WTC11 (cell line): ENCODE data around the gene HEY2. TPM values are rescaled to one million over a fixed set of nuclear protein-coding genes. Genes with fewer than 3 reads are reported as not detected.
A peak's percentile ranks its signal among the peaks of the same experiment; 100 is the strongest.

ENCODE experiments used
- ATAC-seq: fragments of 200-7000 bp; cut with Tn5 transposase; 2 replicates; pipeline ENCODE4 v1.10.0; 2021; ENCODE audit warnings: mild to moderate bottlenecking, moderate library complexity
- CTCF ChIA-PET: fragments of 300-600 bp; sonication (Branson Sonifier 250); formaldehyde crosslinking; loops from one replicate; lab custom pipeline; 2021; ENCODE audit warnings: antibody characterized with exemption; lab: Charles Lee
- POLR2A ChIA-PET: fragments of 350-600 bp; sonication (Branson Sonifier 250); formaldehyde crosslinking; loops from one replicate; lab custom pipeline; 2021; ENCODE audit warnings: antibody characterized with exemption; lab: Charles Lee
- DNase-seq: peaks from one replicate; pipeline ENCODE4 v3.0.0; 2021; ENCODE audit warnings: low spot score
- H3K27ac Mint-ChIP-seq: 2 replicates; pipeline ENCODE4 v1.8.0; 2021; ENCODE audit warnings: mixed read lengths
- H3K27me3 Mint-ChIP-seq: 2 replicates; pipeline ENCODE4 v1.8.0; 2021; ENCODE audit warnings: low read depth, mild to moderate bottlenecking, moderate library complexity, mixed read lengths
- H3K36me3 Mint-ChIP-seq: 2 replicates; pipeline ENCODE4 v1.8.0; 2021; ENCODE audit warnings: mixed read lengths
- H3K4me1 Mint-ChIP-seq: 2 replicates; pipeline ENCODE4 v1.8.0; 2022; ENCODE audit warnings: mixed read lengths
- H3K4me3 Mint-ChIP-seq: 2 replicates; pipeline ENCODE4 v1.8.0; 2021; ENCODE audit warnings: mild to moderate bottlenecking, moderate library complexity, mixed read lengths
- H3K9me3 Mint-ChIP-seq: 2 replicates; pipeline ENCODE4 v1.8.0; 2021; ENCODE audit warnings: mixed read lengths
- CREB1 ChIP-seq: sonication (generic); formaldehyde crosslinking; IDR thresholded peaks from 2 replicates; pipeline ENCODE4 v1.8.0; 2023; ENCODE audit warnings: mild to moderate bottlenecking, missing genetic modification reagents
- E2F4 ChIP-seq: sonication (generic); formaldehyde crosslinking; IDR thresholded peaks from 2 replicates; pipeline ENCODE4 v1.8.1; 2022; ENCODE audit warnings: low read depth, mild to moderate bottlenecking, moderate library complexity, missing genetic modification reagents, borderline replicate concordance
- EMX1 ChIP-seq: fragments of 250-450 bp; sonication (Bioruptor Pico); IDR thresholded peaks from 2 replicates; pipeline ENCODE4 v1.8.0; 2021; ENCODE audit warnings: mild to moderate bottlenecking
- ESRRA ChIP-seq: sonication (generic); formaldehyde crosslinking; IDR thresholded peaks from 2 replicates; pipeline ENCODE4 v1.8.1; 2022; ENCODE audit warnings: mild to moderate bottlenecking, missing genetic modification reagents, borderline replicate concordance
- ETV6 ChIP-seq: sonication (generic); formaldehyde crosslinking; IDR thresholded peaks from 2 replicates; pipeline ENCODE4 v1.8.1; 2022; ENCODE audit warnings: mild to moderate bottlenecking, missing genetic modification reagents
- FOXJ3 ChIP-seq: sonication (generic); formaldehyde crosslinking; IDR thresholded peaks from 2 replicates; pipeline ENCODE4 v1.9.0; 2021; ENCODE audit warnings: missing genetic modification reagents, mild to moderate bottlenecking, borderline replicate concordance
- NR2C2 ChIP-seq: sonication (generic); formaldehyde crosslinking; IDR thresholded peaks from 2 replicates; pipeline ENCODE4 v1.8.0; 2022; ENCODE audit warnings: mild to moderate bottlenecking, missing genetic modification reagents
- PRDM15 ChIP-seq: sonication (generic); formaldehyde crosslinking; IDR thresholded peaks from 2 replicates; pipeline ENCODE4 v1.8.0; 2022; ENCODE audit warnings: missing genetic modification reagents
- RORB ChIP-seq: fragments of 250-450 bp; sonication (Bioruptor Pico); IDR thresholded peaks from 2 replicates; pipeline ENCODE4 v1.9.0; 2021; ENCODE audit warnings: mild to moderate bottlenecking
- SMAD4 ChIP-seq: sonication (generic); formaldehyde crosslinking; IDR thresholded peaks from 2 replicates; pipeline ENCODE4 v1.8.0; 2022; ENCODE audit warnings: mild to moderate bottlenecking, missing genetic modification reagents
- SOX15 ChIP-seq: fragments of 250-450 bp; sonication (Bioruptor Pico); IDR thresholded peaks from 2 replicates; pipeline ENCODE4 v1.9.0; 2021; ENCODE audit warnings: mild to moderate bottlenecking
- SP1 ChIP-seq: sonication (generic); formaldehyde crosslinking; conservative IDR thresholded peaks from 2 replicates; pipeline ENCODE4 v1.8.1; 2022; ENCODE audit warnings: missing genetic modification reagents
- TCF7 ChIP-seq: sonication (generic); formaldehyde crosslinking; IDR thresholded peaks from 2 replicates; pipeline ENCODE4 v1.8.0; 2022; ENCODE audit warnings: mild to moderate bottlenecking, low read depth, missing genetic modification reagents, moderate library complexity
- USF1 ChIP-seq: sonication (generic); formaldehyde crosslinking; IDR thresholded peaks from 2 replicates; pipeline ENCODE4 v1.8.0; 2022; ENCODE audit warnings: mild to moderate bottlenecking, missing genetic modification reagents
- ZNF138 ChIP-seq: sonication (generic); formaldehyde crosslinking; conservative IDR thresholded peaks from 2 replicates; pipeline ENCODE4 v1.8.1; 2022; ENCODE audit warnings: mild to moderate bottlenecking, moderate library complexity, missing genetic modification reagents
- ZNF396 ChIP-seq: fragments of 250-450 bp; sonication (Bioruptor Pico); IDR thresholded peaks from 2 replicates; pipeline ENCODE4 v1.8.0; 2021; ENCODE audit warnings: mild to moderate bottlenecking, moderate library complexity, borderline replicate concordance
- total RNA-seq: library from RNA; stranded (reverse); gene quantifications from 3 replicates; pipeline ENCODE4 v1.2.3, GENCODE V29; 2021
- TF ChIP-seq, protein P1 (sequence below): fragments of 250-450 bp; sonication (Bioruptor Pico); IDR thresholded peaks from 2 replicates; pipeline ENCODE4 v1.8.0; 2021; ENCODE audit warnings: mild to moderate bottlenecking
- TF ChIP-seq, protein P2 (sequence below): sonication (generic); formaldehyde crosslinking; IDR thresholded peaks from 2 replicates; pipeline ENCODE4 v1.8.1; 2023; ENCODE audit warnings: mild to moderate bottlenecking, missing genetic modification reagents, moderate library complexity
- TF ChIP-seq, protein P3 (sequence below): fragments of 200-600 bp; IDR thresholded peaks from 2 replicates; pipeline ENCODE4 v1.8.0; 2022; ENCODE audit warnings: antibody characterized with exemption
- TF ChIP-seq, protein P4 (sequence below): sonication (generic); formaldehyde crosslinking; IDR thresholded peaks from 2 replicates; pipeline ENCODE4 v1.8.1; 2023; ENCODE audit warnings: mild to moderate bottlenecking, moderate library complexity, missing genetic modification reagents

The HEY2 gene
- total RNA-seq, 1 experiment from 2014 or later, result 10.6 TPM

DNA sequence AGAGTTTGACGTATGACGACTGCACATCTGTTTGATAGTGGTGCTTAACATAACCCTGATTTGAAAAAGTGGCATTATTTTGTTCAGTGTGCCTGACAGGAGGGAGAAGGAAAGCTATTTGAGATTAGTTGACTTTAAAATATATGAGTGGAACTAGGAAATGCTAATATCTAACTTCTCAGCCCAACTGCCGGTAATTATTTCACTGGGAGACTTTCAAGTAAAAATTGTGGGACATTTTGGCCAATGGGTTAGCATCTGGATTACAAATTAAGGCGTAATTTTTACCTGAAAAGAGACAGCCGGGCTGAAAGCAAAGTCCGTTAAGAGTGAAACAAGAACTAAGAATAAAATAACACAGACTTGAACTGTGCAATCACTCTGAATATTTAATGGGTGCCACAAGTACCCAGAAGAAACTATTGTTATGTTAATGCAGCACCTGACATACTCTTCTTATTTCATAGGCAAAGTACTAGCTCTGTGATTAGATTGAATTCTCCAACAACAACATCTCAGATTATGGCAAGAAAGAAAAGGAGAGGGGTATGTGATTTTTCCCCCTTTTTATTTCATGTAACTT lies 2.0 kb downstream of the HEY2 start:
- ChIA-PET POLR2A (no interaction called here), CTCF (interaction anchor here (0.6 to 1.4 kb wide), 4 partner anchors 248 to 440 kb away, joined by 3 to 4 read pairs (median 3); no protein-coding TSS in a partner anchor)
- TF ChIP-seq FOXJ3 (CRISPR knock-in tag), result no peak
- TF ChIP-seq, protein P1, sequence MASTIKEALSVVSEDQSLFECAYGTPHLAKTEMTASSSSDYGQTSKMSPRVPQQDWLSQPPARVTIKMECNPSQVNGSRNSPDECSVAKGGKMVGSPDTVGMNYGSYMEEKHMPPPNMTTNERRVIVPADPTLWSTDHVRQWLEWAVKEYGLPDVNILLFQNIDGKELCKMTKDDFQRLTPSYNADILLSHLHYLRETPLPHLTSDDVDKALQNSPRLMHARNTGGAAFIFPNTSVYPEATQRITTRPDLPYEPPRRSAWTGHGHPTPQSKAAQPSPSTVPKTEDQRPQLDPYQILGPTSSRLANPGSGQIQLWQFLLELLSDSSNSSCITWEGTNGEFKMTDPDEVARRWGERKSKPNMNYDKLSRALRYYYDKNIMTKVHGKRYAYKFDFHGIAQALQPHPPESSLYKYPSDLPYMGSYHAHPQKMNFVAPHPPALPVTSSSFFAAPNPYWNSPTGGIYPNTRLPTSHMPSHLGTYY (CRISPR knock-in tag), result no peak
- no peak for TF ChIP-seq CREB1 (CRISPR knock-in tag)
- no peak for TF ChIP-seq SP1 (CRISPR knock-in tag)
- TF ChIP-seq, protein P2, sequence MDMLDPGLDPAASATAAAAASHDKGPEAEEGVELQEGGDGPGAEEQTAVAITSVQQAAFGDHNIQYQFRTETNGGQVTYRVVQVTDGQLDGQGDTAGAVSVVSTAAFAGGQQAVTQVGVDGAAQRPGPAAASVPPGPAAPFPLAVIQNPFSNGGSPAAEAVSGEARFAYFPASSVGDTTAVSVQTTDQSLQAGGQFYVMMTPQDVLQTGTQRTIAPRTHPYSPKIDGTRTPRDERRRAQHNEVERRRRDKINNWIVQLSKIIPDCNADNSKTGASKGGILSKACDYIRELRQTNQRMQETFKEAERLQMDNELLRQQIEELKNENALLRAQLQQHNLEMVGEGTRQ (CRISPR knock-in tag), result peak; percentile 63
- TF ChIP-seq ZNF396 (CRISPR knock-in tag), result no peak
- no peak for TF ChIP-seq NR2C2 (CRISPR knock-in tag)
- TF ChIP-seq USF1 (CRISPR knock-in tag), result peak; percentile 19; the same call in 1 of the 2 replicates
- no peak for DNase-seq
- Mint-ChIP-seq H3K4me1 (peaks cover 61% of the 10 kb centered on the region), H3K36me3 (peaks cover 21% of the 10 kb centered on the region), H3K27ac (peak overlapping the region; percentile 81), H3K4me3 (peak overlapping the region; percentile 95), H3K9me3 (no peaks in the 10 kb centered on the region), H3K27me3 (peaks cover 24% of the 10 kb centered on the region)
- ATAC-seq, result no peak

DNA sequence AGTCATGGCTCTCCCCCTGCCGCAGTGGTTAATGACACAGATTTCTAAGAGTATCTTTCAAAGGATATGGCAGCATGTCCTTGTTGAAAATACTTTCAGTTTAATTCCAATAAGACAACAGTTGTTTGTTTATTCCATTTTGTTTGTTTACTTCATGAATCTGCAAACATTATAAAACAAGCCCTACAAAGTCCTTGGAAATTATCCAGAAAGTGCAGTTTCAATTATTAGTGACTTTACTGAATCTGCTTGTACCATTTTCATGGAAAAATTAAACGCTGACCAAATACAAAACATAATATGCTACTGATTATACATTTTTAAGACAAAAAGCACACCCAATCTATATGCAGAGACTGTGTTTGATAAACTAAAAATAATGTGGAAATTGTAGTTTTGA lies 3.3 kb downstream of the HEY2 start:
- Mint-ChIP-seq H3K4me1 (peaks cover 56% of the 10 kb centered on the region), H3K4me3 (peak overlapping the region; percentile 58), H3K9me3 (no peaks in the 10 kb centered on the region), H3K27me3 (peaks cover 16% of the 10 kb centered on the region), H3K36me3 (peaks cover 33% of the 10 kb centered on the region), H3K27ac (peak overlapping the region; percentile 89; the same call in 1 of the 2 replicates)
- ChIA-PET POLR2A (interaction anchor here (1.0 kb wide), 1 partner anchor 38 kb away, joined by 4 read pairs; the partner anchor contains the start of gene NCOA7), CTCF (interaction anchor here (0.6 to 2.4 kb wide), 19 partner anchors 11 to 440 kb away, joined by 3 to 21 read pairs (median 3); partner anchors contain the start of gene NCOA7)
- DNase-seq (no peak), ATAC-seq (no peak)
- TF ChIP-seq E2F4 (CRISPR knock-in tag) (no peak), ZNF138 (CRISPR knock-in tag) (no peak), SMAD4 (CRISPR knock-in tag) (no peak), ETV6 (CRISPR knock-in tag) (no peak), ESRRA (CRISPR knock-in tag) (no peak), EMX1 (no peak), SOX15 (no peak), PRDM15 (CRISPR knock-in tag) (no peak), TCF7 (no peak), ZNF396 (CRISPR knock-in tag) (no peak), RORB (CRISPR knock-in tag) (no peak)
- TF ChIP-seq, protein P1 (CRISPR knock-in tag), result no peak
- TF ChIP-seq, protein P3, sequence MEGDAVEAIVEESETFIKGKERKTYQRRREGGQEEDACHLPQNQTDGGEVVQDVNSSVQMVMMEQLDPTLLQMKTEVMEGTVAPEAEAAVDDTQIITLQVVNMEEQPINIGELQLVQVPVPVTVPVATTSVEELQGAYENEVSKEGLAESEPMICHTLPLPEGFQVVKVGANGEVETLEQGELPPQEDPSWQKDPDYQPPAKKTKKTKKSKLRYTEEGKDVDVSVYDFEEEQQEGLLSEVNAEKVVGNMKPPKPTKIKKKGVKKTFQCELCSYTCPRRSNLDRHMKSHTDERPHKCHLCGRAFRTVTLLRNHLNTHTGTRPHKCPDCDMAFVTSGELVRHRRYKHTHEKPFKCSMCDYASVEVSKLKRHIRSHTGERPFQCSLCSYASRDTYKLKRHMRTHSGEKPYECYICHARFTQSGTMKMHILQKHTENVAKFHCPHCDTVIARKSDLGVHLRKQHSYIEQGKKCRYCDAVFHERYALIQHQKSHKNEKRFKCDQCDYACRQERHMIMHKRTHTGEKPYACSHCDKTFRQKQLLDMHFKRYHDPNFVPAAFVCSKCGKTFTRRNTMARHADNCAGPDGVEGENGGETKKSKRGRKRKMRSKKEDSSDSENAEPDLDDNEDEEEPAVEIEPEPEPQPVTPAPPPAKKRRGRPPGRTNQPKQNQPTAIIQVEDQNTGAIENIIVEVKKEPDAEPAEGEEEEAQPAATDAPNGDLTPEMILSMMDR, result no peak
- TF ChIP-seq, protein P4, sequence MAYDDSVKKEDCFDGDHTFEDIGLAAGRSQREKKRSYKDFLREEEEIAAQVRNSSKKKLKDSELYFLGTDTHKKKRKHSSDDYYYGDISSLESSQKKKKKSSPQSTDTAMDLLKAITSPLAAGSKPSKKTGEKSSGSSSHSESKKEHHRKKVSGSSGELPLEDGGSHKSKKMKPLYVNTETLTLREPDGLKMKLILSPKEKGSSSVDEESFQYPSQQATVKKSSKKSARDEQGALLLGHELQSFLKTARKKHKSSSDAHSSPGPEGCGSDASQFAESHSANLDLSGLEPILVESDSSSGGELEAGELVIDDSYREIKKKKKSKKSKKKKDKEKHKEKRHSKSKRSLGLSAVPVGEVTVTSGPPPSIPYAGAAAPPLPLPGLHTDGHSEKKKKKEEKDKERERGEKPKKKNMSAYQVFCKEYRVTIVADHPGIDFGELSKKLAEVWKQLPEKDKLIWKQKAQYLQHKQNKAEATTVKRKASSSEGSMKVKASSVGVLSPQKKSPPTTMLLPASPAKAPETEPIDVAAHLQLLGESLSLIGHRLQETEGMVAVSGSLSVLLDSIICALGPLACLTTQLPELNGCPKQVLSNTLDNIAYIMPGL, result no peak
